ENCODE results near the gene PTCSC3.

Gene PTCSC3

GRCh38 chr14:36096090-36096489 is 80.4 kb downstream of the PTCSC3 start:
- DNase-seq = no peak
- no peaks in the 10 kb centered on the region for H3K9me3 ChIP-seq (ENCODE audit: control insufficient read depth, low read length)
- no peaks in the 10 kb centered on the region for H3K27me3 ChIP-seq (replicated peaks; ENCODE audit: control insufficient read depth, insufficient read depth, low read length, poor library complexity, severe bottlenecking)
- H3K4me1 ChIP-seq (ENCODE audit: control insufficient read depth, insufficient read depth, low read length, poor library complexity, severe bottlenecking) = no peaks in the 10 kb centered on the region
- H3K27ac ChIP-seq (ENCODE audit: insufficient read depth, low read length, poor library complexity, severe bottlenecking) = no peak overlapping the region
- no peak overlapping the region for H3K4me3 ChIP-seq (ENCODE audit: insufficient read depth, low read depth, low read length, poor library complexity, severe bottlenecking)
- H3K36me3 ChIP-seq (ENCODE audit: control insufficient read depth, insufficient read depth, low read length) = no peaks in the 10 kb centered on the region

- Histone ChIP-seq H3K9me3 (ENCODE audit: control insufficient read depth, low read length) (no peaks in the 10 kb centered on the region), H3K27me3 (replicated peaks; ENCODE audit: control insufficient read depth, insufficient read depth, low read length, poor library complexity, severe bottlenecking) (no peaks in the 10 kb centered on the region), H3K4me1 (ENCODE audit: control insufficient read depth, insufficient read depth, low read length, poor library complexity, severe bottlenecking) (no peaks in the 10 kb centered on the region), H3K36me3 (ENCODE audit: control insufficient read depth, insufficient read depth, low read length) (no peaks in the 10 kb centered on the region), H3K4me3 (ENCODE audit: insufficient read depth, low read depth, low read length, poor library complexity, severe bottlenecking) (no peak overlapping the region), H3K27ac (ENCODE audit: insufficient read depth, low read length, poor library complexity, severe bottlenecking) (no peak overlapping the region)
- DNase-seq = no peak
These were observed 81.6 kb downstream of the PTCSC3 start for GRCh38 chr14:36094963-36095362.

GRCh38 chr14:36091096-36091495 is 85.4 kb downstream of the PTCSC3 start:
- no peak overlapping the region for H3K27ac ChIP-seq (ENCODE audit: insufficient read depth, low read length, poor library complexity, severe bottlenecking)
- no peaks in the 10 kb centered on the region for H3K9me3 ChIP-seq (ENCODE audit: control insufficient read depth, low read length)
- DNase-seq = no peak
- H3K36me3 ChIP-seq (ENCODE audit: control insufficient read depth, insufficient read depth, low read length) = no peaks in the 10 kb centered on the region
- no peaks in the 10 kb centered on the region for H3K4me1 ChIP-seq (ENCODE audit: control insufficient read depth, insufficient read depth, low read length, poor library complexity, severe bottlenecking)
- H3K27me3 ChIP-seq (replicated peaks; ENCODE audit: control insufficient read depth, insufficient read depth, low read length, poor library complexity, severe bottlenecking) = no peaks in the 10 kb centered on the region
- no peak overlapping the region for H3K4me3 ChIP-seq (ENCODE audit: insufficient read depth, low read depth, low read length, poor library complexity, severe bottlenecking)

DNA sequence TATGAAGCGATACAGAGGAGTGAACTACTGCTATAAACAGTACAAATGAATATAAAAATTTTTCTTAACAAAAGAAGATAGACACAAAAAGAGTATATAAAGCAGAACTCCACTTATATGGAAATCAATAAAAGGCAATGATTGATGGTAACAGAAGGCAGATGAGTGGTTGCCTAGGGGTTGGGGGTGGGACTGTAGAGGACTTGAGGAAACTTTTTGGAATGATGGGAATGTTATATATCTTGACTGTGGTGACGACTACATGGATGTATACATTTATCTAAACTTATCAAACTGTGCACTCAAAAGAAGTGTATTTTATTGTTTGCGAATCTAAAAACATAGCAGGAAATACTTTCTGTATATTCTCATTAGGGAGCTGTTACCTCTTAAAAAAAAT is 89.1 kb downstream of the PTCSC3 start:
- Histone ChIP-seq H3K27me3 (replicated peaks; ENCODE audit: control insufficient read depth, insufficient read depth, low read length, poor library complexity, severe bottlenecking) (no peaks in the 10 kb centered on the region), H3K4me1 (ENCODE audit: control insufficient read depth, insufficient read depth, low read length, poor library complexity, severe bottlenecking) (no peaks in the 10 kb centered on the region), H3K9me3 (ENCODE audit: control insufficient read depth, low read length) (no peaks in the 10 kb centered on the region), H3K36me3 (ENCODE audit: control insufficient read depth, insufficient read depth, low read length) (no peaks in the 10 kb centered on the region), H3K27ac (ENCODE audit: insufficient read depth, low read length, poor library complexity, severe bottlenecking) (no peak overlapping the region), H3K4me3 (ENCODE audit: insufficient read depth, low read depth, low read length, poor library complexity, severe bottlenecking) (no peak overlapping the region)
- no peak for DNase-seq

DNA sequence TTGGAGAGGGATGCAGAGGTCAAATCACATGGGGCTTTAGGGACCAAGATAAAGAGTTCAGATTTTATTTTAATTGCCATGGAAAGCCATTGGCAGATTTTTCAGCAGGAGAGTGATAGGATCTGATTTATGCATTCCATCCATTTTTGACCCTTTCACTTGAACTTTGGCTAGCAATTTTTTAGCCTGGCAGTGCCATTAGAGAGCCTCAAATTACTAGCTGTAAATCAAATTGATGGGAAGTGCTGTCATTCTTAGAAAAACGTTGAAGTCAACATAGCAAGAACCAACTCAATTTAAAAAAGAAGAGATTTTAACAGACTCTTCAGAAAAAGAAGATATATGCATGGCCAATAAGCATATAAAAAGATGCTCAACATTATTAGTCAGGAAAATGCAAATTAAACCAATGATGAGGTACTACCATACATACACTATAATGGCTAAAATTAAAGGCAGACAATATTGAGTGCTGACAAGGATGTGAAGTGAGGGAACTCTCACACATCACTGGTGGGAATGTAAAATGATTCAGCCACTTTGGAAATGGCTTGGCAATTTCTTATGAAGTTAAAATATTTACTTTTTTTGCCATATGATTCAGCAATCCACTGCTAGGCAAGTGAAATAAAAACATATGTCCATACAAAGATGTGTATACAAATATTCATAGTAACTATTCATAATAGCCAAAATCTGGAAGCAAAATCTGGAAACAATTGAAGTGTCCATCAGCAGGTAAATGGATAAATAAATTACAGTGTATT is 89.7 kb downstream of the PTCSC3 start:
- Histone ChIP-seq H3K27ac (ENCODE audit: insufficient read depth, low read length, poor library complexity, severe bottlenecking) (no peak overlapping the region), H3K4me1 (ENCODE audit: control insufficient read depth, insufficient read depth, low read length, poor library complexity, severe bottlenecking) (no peaks in the 10 kb centered on the region), H3K9me3 (ENCODE audit: control insufficient read depth, low read length) (no peaks in the 10 kb centered on the region), H3K27me3 (replicated peaks; ENCODE audit: control insufficient read depth, insufficient read depth, low read length, poor library complexity, severe bottlenecking) (no peaks in the 10 kb centered on the region), H3K36me3 (ENCODE audit: control insufficient read depth, insufficient read depth, low read length) (no peaks in the 10 kb centered on the region), H3K4me3 (ENCODE audit: insufficient read depth, low read depth, low read length, poor library complexity, severe bottlenecking) (no peak overlapping the region)
- no peak for DNase-seq

DNA sequence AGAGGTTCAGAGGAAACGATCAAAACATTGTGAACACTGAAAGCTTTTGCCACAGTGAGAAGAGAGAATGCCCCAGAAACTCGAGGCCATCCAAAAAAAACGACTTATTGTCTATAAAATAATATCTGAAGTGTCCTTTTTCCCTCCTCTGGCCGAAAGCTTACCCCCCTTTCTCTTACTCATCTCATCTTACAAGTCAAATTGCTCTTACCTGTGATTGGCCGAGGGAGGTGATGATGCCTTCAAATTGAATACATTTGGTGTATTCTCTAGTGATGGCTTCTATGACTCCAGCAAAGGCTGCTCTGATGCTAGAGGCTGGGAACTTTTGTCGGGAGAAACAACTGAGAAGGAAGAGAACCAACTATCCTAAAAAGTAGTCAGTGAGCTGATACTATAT is 90.7 kb downstream of the PTCSC3 start:
- DNase-seq = no peak
- no peak overlapping the region for H3K4me3 ChIP-seq (ENCODE audit: insufficient read depth, low read depth, low read length, poor library complexity, severe bottlenecking)
- H3K36me3 ChIP-seq (ENCODE audit: control insufficient read depth, insufficient read depth, low read length) = no peaks in the 10 kb centered on the region

More for the DNA sequence above, 90.7 kb downstream of the PTCSC3 start:
- Histone ChIP-seq H3K27ac (ENCODE audit: insufficient read depth, low read length, poor library complexity, severe bottlenecking) (no peak overlapping the region), H3K4me1 (ENCODE audit: control insufficient read depth, insufficient read depth, low read length, poor library complexity, severe bottlenecking) (no peaks in the 10 kb centered on the region), H3K9me3 (ENCODE audit: control insufficient read depth, low read length) (no peaks in the 10 kb centered on the region), H3K27me3 (replicated peaks; ENCODE audit: control insufficient read depth, insufficient read depth, low read length, poor library complexity, severe bottlenecking) (no peaks in the 10 kb centered on the region)
